SH-SY5Y (cell line): ENCODE measurements around the gene GSG1L.

ENCODE experiments used
- GATA2 ChIP-seq: IDR thresholded peaks from 2 replicates; pipeline ENCODE4 v1.6.1; 2011; ENCODE audit warnings: mild to moderate bottlenecking, low read depth, low read length
- GATA3 ChIP-seq: IDR thresholded peaks from 2 replicates; pipeline ENCODE4 v1.6.1; 2011; ENCODE audit warnings: low read depth, mild to moderate bottlenecking, low read length, moderate library complexity

GRCh38 chr16:27847030-27847550 is 216.4 kb downstream of the GSG1L start:
- no peak for TF ChIP-seq GATA2
- no peak for TF ChIP-seq GATA3
